K562 (cell line): ENCODE measurements around the gene MLLT6. TPM values are rescaled to one million over a fixed set of nuclear protein-coding genes. Genes with fewer than 3 reads are reported as not detected.

Experiments used
- ATF6 ChIP-seq: sonication (generic); formaldehyde crosslinking; IDR thresholded peaks from 2 replicates; pipeline ENCODE4 v1.4.0; 2020; ENCODE audit warnings: mild to moderate bottlenecking, missing genetic modification reagents
- CBFB ChIP-seq: sonication (generic); formaldehyde crosslinking; IDR thresholded peaks from 2 replicates; pipeline ENCODE4 v1.4.0; 2020; ENCODE audit warnings: mild to moderate bottlenecking, missing genetic modification reagents
- CEBPG ChIP-seq, 3 experiments: fragments of 200-800 bp in 1 of 3; sonication (Bioruptor generic) in 1 of 3; sonication (generic) in 1 of 3; formaldehyde crosslinking in 1 of 3; IDR thresholded peaks in 2 of 3; conservative IDR thresholded peaks in 1 of 3; 2 replicates each; pipeline versions ENCODE4 v1.6.1 to v1.8.0; 2016 to 2022; ENCODE audit warnings: missing compliant biosample characterization in 2 of 3, missing genetic modification characterization in 2 of 3, mild to moderate bottlenecking in 1 of 3, missing genetic modification reagents in 1 of 3
- CREM ChIP-seq: IDR thresholded peaks from 2 replicates; pipeline ENCODE4 v1.6.1; 2014; ENCODE audit warnings: antibody characterized with exemption, low read depth
- DPF2 ChIP-seq: fragments of 450-650 bp; IDR thresholded peaks from 2 replicates; pipeline ENCODE4 v1.6.1; 2016
- ETS1 ChIP-seq: conservative IDR thresholded peaks from 2 replicates; pipeline ENCODE4 v1.6.1; 2011; ENCODE audit warnings: low read depth, mild to moderate bottlenecking, low read length; ENCODE audit not compliant: control insufficient read depth
- FIP1L1 ChIP-seq: fragments of 200-400 bp; formaldehyde crosslinking; IDR thresholded peaks from 2 replicates; pipeline ENCODE4 v1.6.1; 2018; ENCODE audit warnings: mild to moderate bottlenecking, low read depth, low read length; ENCODE audit not compliant: poor library complexity, severe bottlenecking
- HCFC1 ChIP-seq: IDR thresholded peaks from 2 replicates; pipeline ENCODE4 v1.6.1; 2012; ENCODE audit warnings: low read depth, low read length, improper control_type of control experiment
- HMBOX1 ChIP-seq: sonication (generic); IDR thresholded peaks from 2 replicates; pipeline ENCODE4 v1.6.1; 2016
- HNRNPL ChIP-seq: fragments of 200-400 bp; formaldehyde crosslinking; IDR thresholded peaks from 2 replicates; pipeline ENCODE4 v1.6.1; 2017; ENCODE audit warnings: low read depth, mild to moderate bottlenecking, low read length
- LCOR ChIP-seq: sonication (generic); formaldehyde crosslinking; IDR thresholded peaks from 2 replicates; pipeline ENCODE4 v1.8.0; 2022; ENCODE audit warnings: mild to moderate bottlenecking, missing genetic modification reagents
- MBD1 ChIP-seq: fragments of 250-450 bp; sonication (Bioruptor Pico); IDR thresholded peaks from 2 replicates; pipeline ENCODE4 v1.8.0; 2022; ENCODE audit warnings: inconsistent platforms
- MIER1 ChIP-seq: fragments of 450-650 bp; IDR thresholded peaks from 2 replicates; pipeline ENCODE4 v1.6.1; 2016; ENCODE audit warnings: antibody characterized with exemption, mild to moderate bottlenecking, low read depth
- MNT ChIP-seq, 2 experiments: fragments of 450-650 bp; conservative IDR thresholded peaks; 2 replicates each; pipeline ENCODE4 v1.6.1; 2017; ENCODE audit warnings: mild to moderate bottlenecking in 2 of 2, moderate library complexity in 2 of 2
- NBN ChIP-seq: fragments of 450-650 bp; IDR thresholded peaks from 2 replicates; pipeline ENCODE4 v1.6.1; 2016; ENCODE audit warnings: low read depth, mild to moderate bottlenecking
- POLR2AphosphoS2 ChIP-seq: IDR thresholded peaks from 2 replicates; pipeline ENCODE4 v1.6.1; 2012; ENCODE audit warnings: low read length, improper control_type of control experiment
- SMAD4 ChIP-seq: fragments of 250-450 bp; sonication (Bioruptor Pico); conservative IDR thresholded peaks from 2 replicates; pipeline ENCODE4 v1.8.0; 2021; ENCODE audit warnings: inconsistent platforms, mild to moderate bottlenecking, moderate library complexity
- ZFP36 ChIP-seq: fragments of 150-350 bp; IDR thresholded peaks from 2 replicates; pipeline ENCODE4 v1.6.1; 2018; ENCODE audit warnings: low read length, low read depth; ENCODE audit not compliant: partially characterized antibody
- ZNF165 ChIP-seq: fragments of 250-450 bp; sonication (Bioruptor Pico); IDR thresholded peaks from 2 replicates; pipeline ENCODE4 v1.4.0; 2020; ENCODE audit warnings: borderline replicate concordance
- ZNF354B ChIP-seq: fragments of 250-450 bp; sonication (Bioruptor Pico); IDR thresholded peaks from 2 replicates; pipeline ENCODE4 v1.4.0; 2020
- ZSCAN29 ChIP-seq: fragments of 450-650 bp; IDR thresholded peaks from 2 replicates; pipeline ENCODE4 v1.6.1; 2017
- polyA plus RNA-seq, 8 experiments: library from polyadenylated mRNA; depleted of rRNA in 4 of 8; stranded (reverse) in 5 of 8; unstranded in 3 of 8; fragments of >200 nt; fragmentation: Nextera tagmentation in 2 of 8; fragmentation: Illumina TruSeq in 1 of 8; extraction: Ambion mirVana in 2 of 8; extraction: Trizol in 1 of 8; gene quantifications; 2 replicates each; pipeline versions ENCODE4 v1.2.1 to v1.2.3, GENCODE V29; 2011 to 2014; ENCODE audit warnings: inconsistent platforms in 1 of 8, missing spikeins in 1 of 8
- total RNA-seq, 7 experiments: library from RNA; depleted of rRNA in 6 of 7; stranded (reverse); fragments of >200 nt in 6 of 7; fragmentation: Illumina TruSeq in 2 of 7; extraction: Trizol in 2 of 7; gene quantifications; 2 replicates each; pipeline versions ENCODE4 v1.2.1 to v1.2.3, GENCODE V29; 2011 to 2021; ENCODE audit warnings: low replicate concordance in 1 of 7

MLLT6 gene
- total and polyA plus RNA-seq, 9 of the 15 experiments (the other 6 are each of a cell fraction or from before 2014, with no cell fraction given) = 3.1 to 71.7 (median 30.0) TPM

GRCh38 chr17:38751808-38752307 lies 46.8 kb downstream of the MLLT6 start (continued):
- TF ChIP-seq ATF6 (CRISPR knock-in tag) (0 out of 2 replicates have a peak, but pooled peaks have one; percentile 49), ETS1 (peak; percentile 95), ZNF354B (no peak), FIP1L1 (no peak), CBFB (CRISPR knock-in tag) (no peak), CREM (peak; percentile 77), LCOR (no peak), ZFP36 (peak; percentile 4), MIER1 (0 out of 2 replicates have a peak, but pooled peaks have one; percentile 14), CEBPG (CRISPR knock-in tag; IDR thresholded peaks at IDR 0.05) (peak; percentile 93), CEBPG (tag; conservative IDR thresholded peaks at IDR 0.05 in 1 of 2, IDR thresholded peaks at IDR 0.05 in 1 of 2) (peak; percentile 83 to 87), HCFC1 (no peak), MNT (conservative IDR thresholded peaks at IDR 0.05) (no peak), SMAD4 (CRISPR knock-in tag) (peak; percentile 55), HNRNPL (no peak), ZNF165 (CRISPR knock-in tag) (no peak), ZSCAN29 (no peak), NBN (0 out of 2 replicates have a peak, but pooled peaks have one; percentile 23), MBD1 (no peak), HMBOX1 (peak; percentile 31; the same call in 1 of the 2 replicates), DPF2 (no peak), POLR2AphosphoS2 (0 out of 2 replicates have a peak, but pooled peaks have one; percentile 30)
